ENCODE measurements around the gene SLC47A1. TPM values are rescaled to one million over a fixed set of nuclear protein-coding genes. Genes with fewer than 3 reads are reported as not detected.

SLC47A1 gene
- total and polyA plus RNA-seq, 2 of the 13 experiments (the other 11 are each of a cell fraction or from before 2014, with no cell fraction given), result 42.1 to 67.5 TPM

- TF ChIP-seq TFDP2 (CRISPR knock-in tag; IDR thresholded peaks at IDR 0.05), result no peak
- TF ChIP-seq ZBTB39 (CRISPR knock-in tag; IDR thresholded peaks at IDR 0.05), result no peak
- TF ChIP-seq RFX1 (IDR thresholded peaks at IDR 0.05), result no peak
- TF ChIP-seq ZNF354B (CRISPR knock-in tag; IDR thresholded peaks at IDR 0.05), result 0 out of 2 replicates have a peak, but pooled peaks have one; percentile 32
- no peak for TF ChIP-seq ZNF557 (CRISPR knock-in tag; IDR thresholded peaks at IDR 0.05)
- no peak for TF ChIP-seq GABPA (IDR thresholded peaks at IDR 0.05; ENCODE audit: low read depth, low read length)
- TF ChIP-seq GABPA (CRISPR knock-in tag; IDR thresholded peaks at IDR 0.05; ENCODE audit: low read depth), result no peak
- no peak for TF ChIP-seq NFKB2 (CRISPR knock-in tag; IDR thresholded peaks at IDR 0.05; ENCODE audit: borderline replicate concordance)
- peak; percentile 20; the same call in 1 of the 2 replicates for TF ChIP-seq CEBPG (CRISPR knock-in tag; IDR thresholded peaks at IDR 0.05)
- no peak for TF ChIP-seq MAFG (CRISPR knock-in tag; IDR thresholded peaks at IDR 0.05)
- no peak; the same call in 1 of the 2 replicates for TF ChIP-seq ZNF501 (CRISPR knock-in tag; IDR thresholded peaks at IDR 0.05)
- TF ChIP-seq ZNF749 (CRISPR knock-in tag; IDR thresholded peaks at IDR 0.05; ENCODE audit: borderline replicate concordance), result no peak
- TF ChIP-seq ZNF609 (CRISPR knock-in tag; IDR thresholded peaks at IDR 0.05; ENCODE audit: borderline replicate concordance), result peak; percentile 73; the same call in 1 of the 2 replicates
- TF ChIP-seq KLF12 (CRISPR knock-in tag; IDR thresholded peaks at IDR 0.05; ENCODE audit: borderline replicate concordance), result peak; percentile 27; the same call in 1 of the 2 replicates
- TF ChIP-seq ARID5B (CRISPR knock-in tag; IDR thresholded peaks at IDR 0.05), result peak; percentile 92
- peak; percentile 45; the same call in 1 of the 2 replicates for TF ChIP-seq MYC (CRISPR knock-in tag; IDR thresholded peaks at IDR 0.05; ENCODE audit: borderline replicate concordance)
- peak; percentile 60 for TF ChIP-seq ZMYM4 (CRISPR knock-in tag; IDR thresholded peaks at IDR 0.05)
These were observed 16.3 kb downstream of the SLC47A1 start (continued) for GRCh38 chr17:19549746-19550623.
